ENCODE results near the gene GP1BB.

DNA sequence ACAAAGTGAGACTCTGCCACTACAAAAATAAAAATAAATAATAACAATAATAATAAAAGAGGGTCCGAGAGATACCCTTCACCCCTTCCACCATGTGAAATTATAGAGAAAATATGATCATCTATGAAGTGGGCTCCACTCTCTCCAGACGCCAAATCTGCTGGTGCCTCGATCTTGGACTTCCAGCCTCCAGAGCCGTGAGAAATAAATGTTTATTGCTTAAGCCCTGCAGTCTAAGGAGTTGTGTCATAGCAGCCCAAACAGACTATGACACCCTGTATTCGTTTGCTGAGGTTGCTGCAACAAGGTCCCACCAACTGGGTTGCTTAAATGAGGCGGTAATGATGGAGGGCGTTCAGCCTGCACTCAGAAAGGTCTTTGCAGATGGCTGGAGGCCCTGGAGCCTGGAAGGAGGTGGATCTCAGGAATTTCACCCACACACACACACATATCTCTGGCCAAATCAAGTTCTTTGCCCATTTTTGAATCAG, 16.6 kb upstream of the GP1BB start:
- TF ChIP-seq EZH2 (IDR thresholded peaks at IDR 0.05; ENCODE audit: borderline replicate concordance, insufficient read depth, low read length, poor library complexity, severe bottlenecking) = no peak
- TF ChIP-seq, protein P1, sequence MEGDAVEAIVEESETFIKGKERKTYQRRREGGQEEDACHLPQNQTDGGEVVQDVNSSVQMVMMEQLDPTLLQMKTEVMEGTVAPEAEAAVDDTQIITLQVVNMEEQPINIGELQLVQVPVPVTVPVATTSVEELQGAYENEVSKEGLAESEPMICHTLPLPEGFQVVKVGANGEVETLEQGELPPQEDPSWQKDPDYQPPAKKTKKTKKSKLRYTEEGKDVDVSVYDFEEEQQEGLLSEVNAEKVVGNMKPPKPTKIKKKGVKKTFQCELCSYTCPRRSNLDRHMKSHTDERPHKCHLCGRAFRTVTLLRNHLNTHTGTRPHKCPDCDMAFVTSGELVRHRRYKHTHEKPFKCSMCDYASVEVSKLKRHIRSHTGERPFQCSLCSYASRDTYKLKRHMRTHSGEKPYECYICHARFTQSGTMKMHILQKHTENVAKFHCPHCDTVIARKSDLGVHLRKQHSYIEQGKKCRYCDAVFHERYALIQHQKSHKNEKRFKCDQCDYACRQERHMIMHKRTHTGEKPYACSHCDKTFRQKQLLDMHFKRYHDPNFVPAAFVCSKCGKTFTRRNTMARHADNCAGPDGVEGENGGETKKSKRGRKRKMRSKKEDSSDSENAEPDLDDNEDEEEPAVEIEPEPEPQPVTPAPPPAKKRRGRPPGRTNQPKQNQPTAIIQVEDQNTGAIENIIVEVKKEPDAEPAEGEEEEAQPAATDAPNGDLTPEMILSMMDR (IDR thresholded peaks at IDR 0.05; ENCODE audit: poor library complexity, severe bottlenecking) = no peak
